Activated naive CD4-positive, alpha-beta T cell treated with anti-CD3 and anti-CD28 coated beads, Interleukin-2, amount 50 U/mL, for 16 hours (primary cell): ENCODE results near the gene COQ8A.

Experiments
- DNase-seq: peaks from one replicate; pipeline ENCODE4 v3.0.0-alpha.2; 2020

The COQ8A gene

GRCh38 chr1:226940029-226940805 lies at the start of gene COQ8A:
TSS of gene COQ8A (plus strand) at chr1:226940294. CDS start at chr1:226961386, 21,092 bp downstream.
- peak; percentile 99 for DNase-seq

- DNase-seq: no peak
Observed at GRCh38 chr1:226890331-226891108, 49.6 kb upstream of the COQ8A start.

DNA sequence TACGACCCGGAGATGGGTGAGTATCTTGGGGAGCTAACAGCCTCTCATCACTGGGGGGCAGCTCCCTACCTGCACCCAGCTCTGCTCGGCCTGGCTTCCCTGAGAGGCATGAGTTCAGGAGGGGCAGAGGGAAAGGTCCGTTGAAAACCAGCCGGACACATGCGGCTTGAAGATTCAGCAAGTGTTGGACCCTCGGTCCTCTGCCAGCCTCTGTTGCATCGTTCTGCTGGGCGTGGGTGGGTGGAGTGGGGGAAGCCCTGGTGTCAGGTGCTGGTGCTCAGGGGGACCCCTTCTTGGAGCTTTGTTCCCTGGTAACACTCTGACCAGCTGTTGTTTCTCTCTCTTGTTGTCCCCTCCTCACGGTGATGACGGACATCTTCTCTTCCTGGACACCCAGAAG lies 48.7 kb upstream of the COQ8A start:
- no peak for DNase-seq

GRCh38 chr1:226891846-226892523 lies 48.1 kb upstream of the COQ8A start:
- no peak for DNase-seq

- DNase-seq: no peak
Observed at GRCh38 chr1:226892524-226892875, 47.6 kb upstream of the COQ8A start.

DNA sequence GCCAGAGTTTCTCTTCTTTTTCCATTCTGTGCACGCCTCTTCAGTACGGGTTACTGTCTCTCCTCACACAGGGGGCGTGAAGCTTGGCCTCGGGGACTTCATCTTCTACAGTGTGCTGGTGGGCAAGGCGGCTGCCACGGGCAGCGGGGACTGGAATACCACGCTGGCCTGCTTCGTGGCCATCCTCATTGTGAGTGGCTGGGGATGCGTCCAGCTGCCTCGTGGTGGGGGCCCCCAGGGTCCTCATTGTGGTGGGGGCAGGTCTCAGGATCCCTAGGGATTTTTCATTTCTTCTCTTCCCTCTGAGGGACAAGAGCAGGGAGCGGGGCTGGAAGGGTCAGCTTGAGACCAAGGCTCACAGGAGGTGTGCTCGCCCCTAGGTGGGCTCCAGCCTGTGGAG lies 46.2 kb upstream of the COQ8A start:
- no peak for DNase-seq

- no peak for DNase-seq
Observed at GRCh38 chr1:226894826-226895225, 45.3 kb upstream of the COQ8A start.

GRCh38 chr1:226895644-226896043 lies 44.5 kb upstream of the COQ8A start:
- DNase-seq: no peak

- DNase-seq: no peak
Observed at GRCh38 chr1:226898246-226898645, 41.8 kb upstream of the COQ8A start.

GRCh38 chr1:226901421-226901820 lies 38.7 kb upstream of the COQ8A start:
- no peak for DNase-seq

DNA sequence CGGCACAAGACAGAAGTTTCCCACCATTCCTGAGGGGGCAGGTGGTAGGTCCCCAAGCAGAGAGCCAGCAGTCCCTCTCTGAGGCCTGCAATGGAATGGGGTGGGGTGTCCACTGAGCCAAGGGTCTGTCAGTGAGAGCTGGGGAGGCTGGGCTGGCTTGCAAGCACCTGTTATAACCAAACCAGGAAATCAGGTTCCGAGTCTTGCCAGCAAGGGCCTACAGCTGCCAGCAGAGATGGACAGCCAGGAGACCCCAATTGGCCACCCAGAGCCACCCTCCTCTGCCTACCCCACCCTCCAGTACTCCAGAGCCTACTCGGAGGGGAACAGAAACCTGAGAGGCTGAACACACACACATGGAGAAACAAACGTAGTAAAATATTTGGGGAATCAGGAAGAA lies 37.5 kb upstream of the COQ8A start:
- no peak for DNase-seq

DNA sequence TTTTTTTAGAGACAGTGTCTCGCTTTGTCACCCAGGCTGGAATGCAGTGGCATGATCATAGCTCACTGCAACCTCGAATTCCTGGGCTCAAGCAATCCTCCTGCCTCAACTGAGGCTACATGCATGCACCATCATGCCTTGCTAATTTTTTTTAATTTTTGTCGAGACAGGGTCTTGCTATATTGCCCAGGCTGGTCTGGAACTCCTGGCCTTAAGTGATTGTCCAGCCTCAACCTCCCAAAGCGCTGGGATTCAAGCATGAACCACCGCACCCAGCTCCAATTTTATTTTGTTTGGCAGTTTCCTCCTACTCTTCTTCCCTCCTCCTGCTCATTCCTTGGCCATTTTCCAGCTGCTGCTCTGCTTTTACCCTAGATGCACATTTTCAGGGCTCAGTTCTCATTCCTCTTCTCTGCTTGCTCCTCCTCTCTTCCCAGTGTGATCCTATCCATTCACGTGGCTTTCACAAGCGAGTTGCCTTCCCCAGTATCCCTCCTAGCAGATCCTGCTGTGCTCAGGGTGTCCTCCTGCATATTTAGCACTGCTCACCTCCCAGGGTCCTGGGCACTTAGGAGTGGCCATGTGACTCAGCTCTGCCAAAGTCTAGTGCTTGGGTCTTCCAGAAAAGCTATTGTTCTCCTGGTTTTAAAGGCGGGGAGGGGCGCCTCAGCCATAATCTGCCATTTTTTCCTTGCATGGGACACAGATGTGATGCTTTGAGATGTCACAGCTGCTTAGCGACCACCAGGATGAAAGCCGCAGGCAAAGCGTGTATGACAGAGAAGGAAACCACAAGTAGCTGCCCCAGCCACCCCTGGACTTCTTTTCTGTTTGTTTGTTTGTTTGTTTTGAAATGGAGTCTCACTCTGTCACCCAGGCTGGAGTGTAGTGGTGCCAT lies 36.0 kb upstream of the COQ8A start:
- DNase-seq: no peak

GRCh38 chr1:226904772-226905171 lies 35.3 kb upstream of the COQ8A start:
- DNase-seq: no peak

GRCh38 chr1:226908419-226908818 lies 31.7 kb upstream of the COQ8A start:
- no peak for DNase-seq

DNA sequence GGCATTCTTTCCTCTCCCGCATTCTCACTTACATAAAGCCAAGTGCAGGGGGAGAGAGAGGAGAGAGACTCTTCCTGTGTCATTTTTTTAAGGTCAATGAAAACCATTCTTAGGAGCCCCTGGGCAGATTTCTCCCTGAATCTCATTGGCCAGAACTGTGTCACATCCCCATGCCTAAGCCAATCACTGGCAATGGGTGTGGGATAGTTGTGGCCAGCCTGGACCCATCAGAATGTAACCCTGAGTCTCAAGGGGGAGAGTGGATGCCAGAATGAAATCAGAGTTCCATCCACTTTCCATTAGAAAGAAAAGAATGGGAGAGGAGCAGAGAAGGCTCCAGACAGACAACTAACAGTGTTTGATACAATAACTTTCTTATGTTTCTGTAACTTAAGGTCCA lies 31.2 kb upstream of the COQ8A start:
- no peak for DNase-seq

GRCh38 chr1:226912587-226913176 lies 27.4 kb upstream of the COQ8A start:
- peak; percentile 52 for DNase-seq

GRCh38 chr1:226915672-226915995 lies 24.5 kb upstream of the COQ8A start:
- no peak for DNase-seq

GRCh38 chr1:226916497-226916896 lies 23.6 kb upstream of the COQ8A start:
- DNase-seq: no peak

DNA sequence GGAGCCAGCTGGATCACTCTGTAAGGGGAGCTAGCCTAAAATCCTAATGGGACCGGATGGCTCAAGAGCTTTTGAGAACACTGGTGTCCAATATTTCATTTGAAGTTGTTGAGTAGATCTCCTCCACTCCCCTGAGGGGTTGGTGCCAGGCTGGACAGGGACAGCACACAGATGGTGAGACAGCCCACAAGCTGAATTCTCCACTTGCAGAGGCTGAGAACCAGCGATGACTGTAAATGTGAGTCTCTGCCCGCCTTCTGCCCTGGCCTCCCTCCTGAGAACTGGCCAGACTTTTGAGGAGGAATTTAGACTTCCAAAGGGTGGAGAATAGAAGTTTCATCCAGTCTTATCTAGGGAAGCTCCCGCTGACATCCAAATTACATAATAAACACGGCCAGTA lies 20.5 kb upstream of the COQ8A start:
- no peak for DNase-seq

- no peak for DNase-seq
Observed at GRCh38 chr1:226919995-226920394, 20.1 kb upstream of the COQ8A start.

GRCh38 chr1:226920446-226920894 lies 19.6 kb upstream of the COQ8A start:
- DNase-seq: no peak

DNA sequence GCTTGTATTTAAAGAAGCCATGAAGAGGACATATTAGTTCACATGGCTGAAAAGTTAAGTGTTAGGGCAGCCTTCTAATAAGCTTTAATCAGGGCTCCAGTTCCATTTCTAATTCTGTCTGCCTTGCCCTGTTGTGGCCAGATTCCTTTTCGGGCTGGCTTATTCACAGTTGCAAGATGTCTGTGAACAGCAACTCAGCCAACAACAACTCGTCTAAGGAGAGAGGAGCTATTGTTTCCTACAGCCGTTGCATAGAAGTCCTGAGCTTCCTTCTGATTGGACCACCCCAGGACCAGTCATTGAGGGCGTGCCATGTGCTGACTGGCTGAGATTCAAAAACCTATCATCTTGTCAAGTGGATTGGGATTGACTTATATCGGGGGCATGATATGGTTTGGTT lies 18.6 kb upstream of the COQ8A start:
- DNase-seq: no peak
